Measurements from ENCODE around the gene OR7C1.
"Not testable (repeated sequence)": the region's sequence is repeated elsewhere in the genome, so short reads cannot be mapped to it uniquely, and the experiment has no call there.

Gene OR7C1

GRCh38 chr19:14775869-14776586, 59.0 kb downstream of the OR7C1 start:
- DNase-seq (ENCODE audit: low read depth in 2 of 2): no peak
- H3K4me3 ChIP-seq (replicated peaks in 1 of 2; ENCODE audit: low read depth in 2 of 2, low read length in 2 of 2): peak overlapping the region; percentile 49 to 53
- TF ChIP-seq CTCF (IDR thresholded peaks at IDR 0.05; ENCODE audit: low read depth, low read length): no peak

GRCh38 chr19:14775326-14775725, 59.7 kb downstream of the OR7C1 start:
- H3K4me3 ChIP-seq (replicated peaks in 1 of 2; ENCODE audit: low read depth in 2 of 2, low read length in 2 of 2); DNase-seq (ENCODE audit: low read depth in 2 of 2): not testable (repeated sequence)

- no peak for DNase-seq (ENCODE audit: low read depth in 2 of 2)
- TF ChIP-seq CTCF (IDR thresholded peaks at IDR 0.05; ENCODE audit: low read depth, low read length): no peak
- no peak overlapping the region for H3K4me3 ChIP-seq (replicated peaks in 1 of 2; ENCODE audit: low read depth in 2 of 2, low read length in 2 of 2)
Measured at GRCh38 chr19:14774373-14774772, 60.6 kb downstream of the OR7C1 start.

GRCh38 chr19:14773722-14774121, 61.3 kb downstream of the OR7C1 start:
- DNase-seq (ENCODE audit: low read depth in 2 of 2); H3K4me3 ChIP-seq (replicated peaks in 1 of 2; ENCODE audit: low read depth in 2 of 2, low read length in 2 of 2): not testable (repeated sequence)

- TF ChIP-seq CTCF (IDR thresholded peaks at IDR 0.05; ENCODE audit: low read depth, low read length): no peak
- no peak for DNase-seq (ENCODE audit: low read depth in 2 of 2)
- no peak overlapping the region for H3K4me3 ChIP-seq (replicated peaks in 1 of 2; ENCODE audit: low read depth in 2 of 2, low read length in 2 of 2)
Measured at GRCh38 chr19:14772995-14773394, 62.0 kb downstream of the OR7C1 start.

- H3K4me3 ChIP-seq (replicated peaks in 1 of 2; ENCODE audit: low read depth in 2 of 2, low read length in 2 of 2): no peak overlapping the region
- DNase-seq (ENCODE audit: low read depth in 2 of 2): no peak
- TF ChIP-seq CTCF (IDR thresholded peaks at IDR 0.05; ENCODE audit: low read depth, low read length): no peak
Measured at GRCh38 chr19:14772467-14772866, 62.5 kb downstream of the OR7C1 start.

- no peak for DNase-seq (ENCODE audit: low read depth in 2 of 2)
- no peak for TF ChIP-seq CTCF (IDR thresholded peaks at IDR 0.05; ENCODE audit: low read depth, low read length)
- no peak overlapping the region for H3K4me3 ChIP-seq (replicated peaks in 1 of 2; ENCODE audit: low read depth in 2 of 2, low read length in 2 of 2)
Measured at GRCh38 chr19:14770944-14771839, 63.8 kb downstream of the OR7C1 start.

All from cardiac fibroblast (primary cell).